Stimulated activated CD8-positive, alpha-beta memory T cell treated with anti-CD3 and anti-CD28 coated beads, Interleukin-4, amount 100 ng/mL, for 1 hour (primary cell): ENCODE results near the gene PTPRN.
A peak's percentile ranks its signal among the peaks of the same experiment; 100 is the strongest.

Experiments
- DNase-seq, 2 donors: peaks; one replicate each; pipeline ENCODE4 v3.0.0-alpha.2; 2020; ENCODE audit warnings: low read depth in 2 of 2, low spot score in 1 of 2

PTPRN gene

DNA sequence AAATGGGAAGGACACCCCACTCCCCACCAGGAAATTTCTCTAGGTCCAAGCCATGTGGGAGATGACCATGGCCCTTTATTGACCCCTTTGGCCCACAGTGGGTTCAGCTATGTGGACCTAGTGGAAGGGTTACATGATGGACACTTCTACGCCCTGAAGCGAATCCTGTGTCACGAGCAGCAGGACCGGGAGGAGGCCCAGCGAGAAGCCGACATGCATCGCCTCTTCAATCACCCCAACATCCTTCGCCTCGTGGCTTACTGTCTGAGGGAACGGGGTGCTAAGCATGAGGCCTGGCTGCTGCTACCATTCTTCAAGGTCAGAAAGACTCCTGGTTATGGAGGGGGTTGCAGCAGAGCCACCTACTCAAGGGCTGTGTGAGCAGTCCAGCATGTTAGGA, 62.6 kb downstream of the PTPRN start:
- no peak for DNase-seq

DNA sequence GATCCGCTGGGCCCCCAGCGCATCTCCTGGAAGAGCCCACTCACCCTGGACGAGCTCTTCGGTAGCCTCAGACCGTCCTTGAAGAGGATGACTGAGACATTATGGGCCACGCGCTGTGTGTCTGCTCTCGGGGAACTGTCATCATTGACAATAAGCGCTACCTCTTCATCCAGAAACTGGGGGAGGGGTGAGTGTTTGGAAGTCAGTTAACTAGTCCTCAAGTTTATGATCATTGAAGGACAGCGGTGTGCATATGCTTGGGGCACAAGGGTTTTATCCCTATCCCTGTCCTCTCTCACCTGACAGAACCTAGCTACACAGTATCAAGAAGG, 63.3 kb downstream of the PTPRN start:
- DNase-seq, result no peak

DNA sequence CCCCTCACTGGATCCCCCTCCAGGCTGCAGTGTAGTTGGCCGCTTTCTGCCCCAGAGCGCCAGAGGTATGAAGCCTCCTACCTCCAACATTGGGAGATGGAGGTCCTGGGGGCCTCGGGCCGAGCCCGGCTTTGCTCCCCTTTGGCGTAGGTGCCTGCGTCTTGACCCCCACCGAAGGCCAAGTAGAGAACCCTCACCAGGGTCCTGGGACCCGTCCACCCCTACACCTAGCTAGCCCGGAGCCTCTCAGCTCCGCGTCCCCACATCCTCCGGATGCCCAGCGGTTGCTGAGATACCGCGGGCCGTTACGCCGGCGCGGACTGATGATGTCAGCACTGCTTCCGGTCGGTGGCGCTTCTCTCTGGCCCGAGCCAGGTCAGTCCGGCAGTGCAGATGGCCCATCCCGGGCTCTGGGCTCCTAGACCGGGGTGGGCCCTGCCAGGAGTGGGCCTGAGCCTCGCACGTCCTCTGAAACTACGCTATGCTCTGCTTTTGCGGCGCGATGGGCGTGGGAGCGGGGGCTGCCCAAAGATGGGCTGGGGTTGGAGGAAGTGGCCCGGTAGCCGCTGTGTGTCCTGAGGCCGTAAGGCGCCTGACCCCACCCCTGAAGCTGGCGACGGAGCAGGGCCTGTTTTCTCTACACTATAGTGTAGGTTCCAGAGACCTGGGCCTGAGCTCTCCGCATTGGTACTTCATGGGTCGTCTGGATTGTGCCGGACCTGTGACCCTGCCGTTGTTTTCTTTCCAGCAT, 63.9 kb downstream of the PTPRN start, which contains the start of the genes GLB1L and STK16:
GLB1L (minus strand) TSS at position 297 of the 751 bp plus-strand sequence. CDS start 1,871 bp downstream, outside the sequence.
STK16 (plus strand) TSS at position 332 of the 751 bp plus-strand sequence. CDS start 521 bp downstream, outside the sequence.
- peak; percentile 77 to 84 for DNase-seq

DNA sequence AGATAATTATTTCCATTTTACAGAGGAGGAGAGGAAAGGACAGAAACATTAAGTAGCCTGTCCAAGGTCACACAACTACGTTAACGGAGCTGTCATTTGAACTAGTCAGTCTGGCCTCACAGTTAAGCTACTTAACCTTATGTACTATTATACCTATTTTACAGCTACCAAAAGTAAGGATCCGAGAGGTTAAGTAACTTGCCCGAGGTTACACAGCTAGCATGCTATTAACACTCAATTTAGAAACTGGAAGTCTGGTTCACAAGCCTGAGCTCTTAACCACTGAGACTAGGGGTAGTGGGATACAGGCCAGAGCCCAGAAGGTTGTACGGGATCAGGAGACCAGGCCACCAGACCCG, 64.4 kb downstream of the PTPRN start:
- no peak for DNase-seq

DNA sequence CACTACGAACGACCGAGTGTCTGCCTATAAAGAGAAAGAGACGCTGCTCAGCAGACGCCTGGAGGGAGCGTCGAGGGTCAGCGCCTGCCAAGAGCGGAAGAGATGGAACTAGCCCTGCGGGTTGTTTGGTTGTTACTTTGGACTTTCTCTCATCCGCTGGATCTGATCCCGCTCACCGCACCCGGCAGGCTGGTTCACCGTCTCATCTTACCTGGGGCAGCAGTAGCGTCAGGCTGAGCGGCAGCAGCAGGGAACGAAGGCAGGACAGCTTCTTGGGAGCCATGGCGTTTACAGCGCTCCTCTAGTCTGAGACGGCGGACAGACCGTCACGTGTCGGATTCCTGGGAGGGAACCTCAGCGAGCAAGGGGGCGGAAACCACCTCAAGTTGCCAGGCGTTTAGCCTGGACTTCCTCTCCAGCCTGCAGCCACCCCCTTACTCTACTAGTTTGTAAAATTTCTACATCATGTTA, 65.9 kb downstream of the PTPRN start:
- no peak for DNase-seq
